ENCODE measurements around the gene DCLK1. TPM values are rescaled to one million over a fixed set of nuclear protein-coding genes. Genes with fewer than 3 reads are reported as not detected.

The DCLK1 gene
- total and polyA plus RNA-seq, 10 of the 15 experiments (the other 5 are each of a cell fraction or from before 2014, with no cell fraction given), result not detected

DNA sequence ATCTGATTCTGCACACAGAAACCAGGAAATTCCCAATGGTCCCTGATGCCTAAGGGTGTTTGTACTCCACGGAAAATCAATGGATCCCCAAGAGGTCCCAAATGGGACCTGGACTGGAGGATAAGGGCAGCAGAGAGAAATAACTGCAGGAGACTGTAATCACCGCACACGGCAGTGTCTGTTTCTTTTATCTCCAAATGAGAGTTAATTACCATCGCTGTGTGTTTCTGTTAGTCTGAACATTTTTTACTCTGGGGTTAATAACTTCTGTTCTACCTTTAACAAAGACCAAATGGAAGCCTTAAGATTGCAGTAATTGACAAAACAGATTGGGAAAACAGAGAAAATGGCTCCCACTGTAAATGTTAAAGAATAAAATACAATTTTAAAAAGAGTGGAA, 320.9 kb downstream of the DCLK1 start (continued):
- TF ChIP-seq, protein P1, sequence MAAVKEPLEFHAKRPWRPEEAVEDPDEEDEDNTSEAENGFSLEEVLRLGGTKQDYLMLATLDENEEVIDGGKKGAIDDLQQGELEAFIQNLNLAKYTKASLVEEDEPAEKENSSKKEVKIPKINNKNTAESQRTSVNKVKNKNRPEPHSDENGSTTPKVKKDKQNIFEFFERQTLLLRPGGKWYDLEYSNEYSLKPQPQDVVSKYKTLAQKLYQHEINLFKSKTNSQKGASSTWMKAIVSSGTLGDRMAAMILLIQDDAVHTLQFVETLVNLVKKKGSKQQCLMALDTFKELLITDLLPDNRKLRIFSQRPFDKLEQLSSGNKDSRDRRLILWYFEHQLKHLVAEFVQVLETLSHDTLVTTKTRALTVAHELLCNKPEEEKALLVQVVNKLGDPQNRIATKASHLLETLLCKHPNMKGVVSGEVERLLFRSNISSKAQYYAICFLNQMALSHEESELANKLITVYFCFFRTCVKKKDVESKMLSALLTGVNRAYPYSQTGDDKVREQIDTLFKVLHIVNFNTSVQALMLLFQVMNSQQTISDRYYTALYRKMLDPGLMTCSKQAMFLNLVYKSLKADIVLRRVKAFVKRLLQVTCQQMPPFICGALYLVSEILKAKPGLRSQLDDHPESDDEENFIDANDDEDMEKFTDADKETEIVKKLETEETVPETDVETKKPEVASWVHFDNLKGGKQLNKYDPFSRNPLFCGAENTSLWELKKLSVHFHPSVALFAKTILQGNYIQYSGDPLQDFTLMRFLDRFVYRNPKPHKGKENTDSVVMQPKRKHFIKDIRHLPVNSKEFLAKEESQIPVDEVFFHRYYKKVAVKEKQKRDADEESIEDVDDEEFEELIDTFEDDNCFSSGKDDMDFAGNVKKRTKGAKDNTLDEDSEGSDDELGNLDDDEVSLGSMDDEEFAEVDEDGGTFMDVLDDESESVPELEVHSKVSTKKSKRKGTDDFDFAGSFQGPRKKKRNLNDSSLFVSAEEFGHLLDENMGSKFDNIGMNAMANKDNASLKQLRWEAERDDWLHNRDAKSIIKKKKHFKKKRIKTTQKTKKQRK (IDR thresholded peaks at IDR 0.05; ENCODE audit: low read depth, low read length), result no peak
- no peak for TF ChIP-seq NR2C1 (IDR thresholded peaks at IDR 0.05)
- TF ChIP-seq MEF2B (IDR thresholded peaks at IDR 0.05; ENCODE audit: partially characterized antibody, poor library complexity, severe bottlenecking), result no peak
- no peak for TF ChIP-seq SMC3 (IDR thresholded peaks at IDR 0.05; ENCODE audit: borderline replicate concordance, low read length)
- TF ChIP-seq, protein P2, sequence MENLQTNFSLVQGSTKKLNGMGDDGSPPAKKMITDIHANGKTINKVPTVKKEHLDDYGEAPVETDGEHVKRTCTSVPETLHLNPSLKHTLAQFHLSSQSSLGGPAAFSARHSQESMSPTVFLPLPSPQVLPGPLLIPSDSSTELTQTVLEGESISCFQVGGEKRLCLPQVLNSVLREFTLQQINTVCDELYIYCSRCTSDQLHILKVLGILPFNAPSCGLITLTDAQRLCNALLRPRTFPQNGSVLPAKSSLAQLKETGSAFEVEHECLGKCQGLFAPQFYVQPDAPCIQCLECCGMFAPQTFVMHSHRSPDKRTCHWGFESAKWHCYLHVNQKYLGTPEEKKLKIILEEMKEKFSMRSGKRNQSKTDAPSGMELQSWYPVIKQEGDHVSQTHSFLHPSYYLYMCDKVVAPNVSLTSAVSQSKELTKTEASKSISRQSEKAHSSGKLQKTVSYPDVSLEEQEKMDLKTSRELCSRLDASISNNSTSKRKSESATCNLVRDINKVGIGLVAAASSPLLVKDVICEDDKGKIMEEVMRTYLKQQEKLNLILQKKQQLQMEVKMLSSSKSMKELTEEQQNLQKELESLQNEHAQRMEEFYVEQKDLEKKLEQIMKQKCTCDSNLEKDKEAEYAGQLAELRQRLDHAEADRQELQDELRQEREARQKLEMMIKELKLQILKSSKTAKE (IDR thresholded peaks at IDR 0.05; ENCODE audit: low read depth, poor library complexity, severe bottlenecking), result no peak

DNA sequence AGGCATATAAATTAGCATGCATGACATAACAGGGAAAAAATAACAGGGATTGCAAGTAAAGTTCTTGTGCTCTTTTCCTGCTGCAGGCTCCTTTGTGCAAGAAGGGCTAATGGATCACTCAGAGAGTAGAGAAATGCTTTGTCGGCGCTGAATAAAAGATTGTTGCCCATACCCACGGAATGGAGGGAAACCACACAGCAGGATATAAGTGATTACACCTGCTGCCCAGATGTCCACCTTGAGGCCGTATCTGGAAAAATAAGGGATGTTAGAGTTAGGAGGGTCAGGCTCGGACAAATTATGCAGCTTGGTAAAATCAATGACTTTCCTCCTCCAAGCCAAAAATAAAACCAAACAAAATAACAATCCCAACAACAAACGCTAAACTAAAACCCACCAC, 322.3 kb downstream of the DCLK1 start:
- ChIA-PET POLR2A (no interaction called here), CTCF (no interaction called here), RAD21 (ENCODE audit: unreplicated experiment) (no interaction called here), SMC1A (ENCODE audit: uncharacterized antibody, unreplicated experiment) (no interaction called here)
- Histone ChIP-seq H3K4me3 (no peak overlapping the region), H3K27me3 (replicated peaks in 1 of 2; ENCODE audit: control insufficient read depth in 2 of 2, insufficient read depth in 2 of 2, low read length in 1 of 2) (no peaks in the 10 kb centered on the region), H3K4me2 (ENCODE audit: control insufficient read depth, insufficient read depth) (no peak overlapping the region), H3K9me3 (replicated peaks; ENCODE audit: control insufficient read depth, insufficient read depth, low read length) (no peaks in the 10 kb centered on the region), H3K27ac (ENCODE audit: control insufficient read depth, insufficient read depth) (no peak overlapping the region), H3K4me1 (ENCODE audit: control insufficient read depth, insufficient read depth, low read length) (no peaks in the 10 kb centered on the region), H3K79me2 (ENCODE audit: control insufficient read depth, insufficient read depth, low read length) (no peaks in the 10 kb centered on the region), H4K20me1 (ENCODE audit: control insufficient read depth, insufficient read depth) (no peaks in the 10 kb centered on the region), H3K9ac (ENCODE audit: control insufficient read depth, insufficient read depth, low read length) (no peak overlapping the region), H3K36me3 (ENCODE audit: control insufficient read depth in 2 of 2, insufficient read depth in 2 of 2, low read length in 1 of 2) (no peaks in the 10 kb centered on the region), H2AFZ (ENCODE audit: control insufficient read depth, low read depth, low read length) (no peak overlapping the region)
- DNase-seq (ENCODE audit: low read depth, low spot score), result no peak
- TF ChIP-seq CREM (IDR thresholded peaks at IDR 0.05; ENCODE audit: low read depth) (no peak), TARDBP (IDR thresholded peaks at IDR 0.05; ENCODE audit: borderline replicate concordance) (no peak), BCL11A (IDR thresholded peaks at IDR 0.05; ENCODE audit: low read depth, low read length) (no peak)
- TF ChIP-seq, protein P2 (IDR thresholded peaks at IDR 0.05; ENCODE audit: low read depth, poor library complexity, severe bottlenecking), result no peak
- in situ Hi-C loops (cut with MboI) (no loop called here), intact Hi-C loops (cut with micrococcal nuclease; ENCODE audit: unreplicated experiment) (no loop called here)
- BruUV-seq (replicated peaks), result no TSS peak
- no peak for FAIRE-seq
- 45% methylated on average over 6 of the region's 6 CpGs for WGBS (ENCODE audit: insufficient coverage, insufficient replicate concordance, low lambda C conversion rate, missing lambda C conversion rate)
- ATAC-seq, result no peak
